AML-193 (cell line): ENCODE data around the gene ENG.
"Not testable (repeated sequence)": the region's sequence is repeated elsewhere in the genome, so short reads cannot be mapped to it uniquely, and the experiment has no call there.

ENCODE experiments used
- DNase-seq, 2 experiments: peaks; one replicate each; lab custom pipeline; 2025; lab: John Stamatoyannopoulos, UW

Gene ENG

DNA sequence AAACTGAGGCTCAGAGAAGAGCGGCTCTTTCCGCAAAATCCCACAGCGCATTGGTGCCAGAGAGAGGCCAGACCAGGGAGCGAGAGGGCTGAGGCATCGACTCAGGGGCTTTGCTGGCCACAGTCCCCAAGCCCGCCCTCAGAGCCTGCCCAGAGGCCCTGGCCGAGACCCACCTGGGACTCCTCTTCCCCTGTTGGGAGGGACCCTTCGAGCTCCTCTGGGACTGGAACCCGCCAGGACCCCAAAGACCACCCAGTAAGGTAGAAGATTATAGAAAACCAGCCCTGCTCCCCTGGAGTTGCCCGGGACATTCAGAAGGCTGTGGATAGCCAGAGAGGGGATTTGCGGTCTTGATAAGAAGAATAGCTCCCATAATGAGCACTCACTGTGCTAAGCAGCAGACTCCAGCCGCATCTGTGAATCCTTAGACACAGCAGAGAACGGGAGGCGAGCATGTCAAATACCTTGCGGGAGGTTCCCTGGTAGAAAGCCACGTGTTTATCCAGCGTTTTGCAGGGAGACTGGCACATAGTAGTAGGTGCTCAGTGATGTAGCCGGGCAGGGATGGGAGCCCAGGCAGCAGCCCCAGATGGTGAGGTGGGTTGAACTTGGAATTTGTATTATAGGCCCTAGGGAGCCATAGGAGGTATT lies 23.7 kb upstream of the ENG start:
- no peak for DNase-seq

DNA sequence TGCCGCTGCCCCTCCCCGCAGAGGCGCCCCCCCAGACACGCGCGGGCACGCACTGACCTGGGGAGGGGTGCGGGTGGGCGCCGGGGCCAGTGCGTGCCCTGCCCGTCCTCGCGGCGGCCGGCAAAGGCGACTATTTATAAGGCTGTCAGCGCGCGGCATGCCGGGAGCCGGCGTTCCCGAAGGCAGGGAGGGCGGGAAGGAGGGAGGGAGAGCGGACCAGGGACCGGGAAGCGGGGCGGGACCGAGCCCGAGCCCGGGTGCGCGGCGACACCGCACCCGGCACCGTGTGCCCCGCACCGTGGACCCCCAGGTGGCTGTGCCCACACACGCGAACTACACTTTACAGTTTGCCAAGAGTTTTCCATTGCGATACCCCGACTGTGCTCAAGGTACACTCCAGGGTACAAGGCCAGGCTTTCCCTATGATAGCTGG lies 23.1 kb upstream of the ENG start, which contains the start of gene AK1:
TSS of gene AK1 (minus strand) at position 110 of the 433 bp plus-strand sequence. CDS start 3,058 bp downstream, outside the sequence.
- no peak for DNase-seq

DNA sequence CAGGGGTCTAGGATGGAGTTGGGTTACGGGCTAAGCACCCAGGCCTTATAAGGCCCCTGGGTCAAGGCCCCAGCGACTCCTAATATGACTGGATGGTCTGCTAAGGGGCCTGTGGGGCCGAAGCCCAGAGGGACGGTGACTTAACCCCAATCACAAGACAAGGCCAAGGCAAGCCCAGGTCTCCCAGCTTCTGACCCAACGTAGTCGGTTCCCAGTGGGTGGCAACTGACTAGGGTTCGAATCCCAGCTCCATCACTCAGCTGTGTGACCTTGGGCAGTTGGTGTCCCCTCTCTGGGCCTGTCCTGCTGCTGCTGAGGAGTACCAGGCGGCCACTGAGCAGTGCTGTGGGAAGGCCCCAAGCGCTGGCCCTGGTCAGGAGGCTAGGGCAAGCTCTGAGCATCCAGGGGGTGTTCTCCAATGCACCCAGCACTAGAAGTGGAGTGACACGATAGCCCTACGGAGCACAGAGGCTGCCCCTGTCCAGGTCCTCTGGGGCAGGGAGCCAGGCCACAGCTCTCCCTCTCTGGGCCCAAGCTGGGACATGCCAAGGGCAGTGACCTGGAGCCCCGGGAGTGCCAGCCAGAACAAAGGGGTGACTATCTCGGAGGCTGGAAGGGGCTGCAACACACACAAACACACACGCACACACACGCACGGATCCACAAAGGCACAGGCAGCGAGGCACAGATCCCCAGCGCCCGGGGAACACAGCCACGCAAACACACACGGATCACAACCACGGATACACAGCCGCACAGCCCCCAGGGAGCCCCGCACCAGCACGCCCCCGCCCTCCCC lies 22.5 kb upstream of the ENG start:
- DNase-seq: no peak

DNA sequence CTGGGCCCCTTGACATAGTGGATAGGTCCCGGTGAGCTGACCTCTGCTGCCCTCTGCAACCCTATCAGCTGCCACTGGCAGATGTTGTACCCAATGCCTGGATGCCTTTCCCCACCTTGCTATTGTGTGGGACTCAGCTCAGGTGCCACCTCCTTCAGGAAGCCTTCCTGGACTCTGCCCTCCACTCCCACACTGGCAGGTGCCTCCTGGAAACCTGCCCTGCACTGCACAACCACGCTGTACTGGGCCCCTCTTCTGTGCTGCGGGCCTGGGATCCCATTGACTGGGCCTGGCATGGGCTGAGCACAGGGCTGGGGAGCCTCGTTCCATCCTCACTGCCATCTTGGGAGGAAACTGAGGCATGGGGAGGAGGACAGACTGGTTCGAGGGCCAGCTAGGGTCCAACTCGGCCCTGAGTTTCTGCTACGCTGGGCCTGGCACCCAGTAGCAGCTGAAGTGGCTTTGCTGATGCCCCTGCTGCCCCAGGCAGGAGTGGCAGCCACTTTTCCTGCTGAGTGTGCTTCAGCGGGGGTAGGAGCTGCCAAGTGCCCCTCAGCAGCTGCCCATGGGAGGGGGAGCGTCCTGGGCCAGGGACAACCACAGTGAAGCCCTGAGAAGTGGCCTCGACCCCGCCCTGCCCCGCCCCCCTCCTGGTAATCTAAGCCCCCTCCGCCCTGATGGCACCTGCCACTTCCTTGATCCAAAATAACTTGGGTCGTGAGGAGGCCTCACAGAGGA lies 21.7 kb upstream of the ENG start:
- DNase-seq: no peak

DNA sequence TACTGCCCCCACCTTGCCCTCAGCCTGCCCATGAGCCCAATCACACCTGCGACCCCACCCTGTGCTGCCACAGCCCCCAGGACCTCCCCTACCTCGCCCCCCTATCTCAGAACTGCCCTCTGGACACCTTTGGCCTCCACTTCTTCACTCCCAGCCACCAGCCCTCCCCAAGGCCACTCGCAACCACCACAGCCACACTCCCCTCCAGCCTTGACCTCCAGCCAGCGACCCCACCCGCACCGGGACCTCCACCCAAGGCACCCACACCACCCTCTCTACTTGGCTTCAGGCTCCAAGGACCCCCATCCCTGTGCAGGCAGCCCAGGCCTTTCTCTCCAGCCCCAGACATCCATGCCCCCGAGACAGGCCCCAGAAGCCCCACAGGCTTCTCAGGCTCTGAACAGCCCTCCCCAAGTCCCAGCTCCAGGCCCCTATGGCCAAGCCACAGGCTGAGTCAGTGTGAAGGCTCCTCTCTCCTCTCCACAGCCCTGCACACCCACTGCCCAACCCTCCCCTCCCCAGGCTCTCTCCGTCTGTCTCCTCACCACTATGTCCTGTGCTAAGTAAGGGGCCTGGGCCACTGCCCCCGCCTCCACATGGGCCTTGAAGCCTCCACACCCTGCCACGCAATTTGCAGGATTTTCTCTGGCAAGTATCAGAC lies 21.0 kb upstream of the ENG start:
- DNase-seq: no peak

DNA sequence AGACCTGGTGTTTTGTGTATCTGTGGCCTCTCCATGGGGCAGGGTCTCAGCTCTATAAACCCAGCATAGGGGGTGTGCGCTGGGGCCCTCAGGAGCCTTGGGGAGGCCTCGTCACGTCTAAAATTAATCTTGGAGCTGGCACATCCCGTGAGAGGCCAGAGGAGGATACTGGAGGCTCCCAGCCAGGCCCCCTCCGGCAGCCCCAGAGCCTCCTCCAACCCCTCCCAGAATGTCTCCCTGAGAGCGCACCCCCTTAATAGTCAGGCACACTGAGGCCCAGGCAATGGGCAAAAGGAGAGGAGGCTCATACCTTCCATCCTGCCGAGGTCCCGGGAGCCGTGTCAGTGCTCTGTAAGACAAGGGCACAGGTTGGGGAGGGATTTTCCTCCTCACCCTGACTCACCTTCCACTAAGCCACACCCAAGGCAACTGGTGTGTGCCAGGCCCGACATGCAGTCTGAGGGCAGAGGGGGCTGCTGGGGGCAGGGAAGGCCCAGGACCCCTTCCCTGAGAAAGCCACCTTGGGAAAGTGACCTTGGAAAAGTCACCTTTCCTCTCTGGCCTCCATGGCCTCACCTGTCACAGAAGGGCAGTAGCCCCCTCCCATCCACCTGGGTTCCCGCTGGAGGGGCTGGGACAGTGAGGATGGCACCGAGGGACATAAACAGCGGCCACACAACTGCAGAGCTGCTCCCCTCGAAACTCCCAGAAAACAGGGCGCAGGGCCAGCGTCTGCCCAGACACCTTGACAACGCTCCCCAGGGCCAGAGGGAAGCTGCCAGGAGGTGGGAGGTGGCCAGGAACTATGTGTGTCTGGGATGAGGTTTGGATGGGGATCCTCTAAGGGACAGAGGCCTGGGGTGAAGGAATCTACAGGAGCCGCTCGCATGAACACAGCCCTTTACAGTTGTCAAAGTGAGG lies 20.1 kb upstream of the ENG start:
- DNase-seq: no peak

DNA sequence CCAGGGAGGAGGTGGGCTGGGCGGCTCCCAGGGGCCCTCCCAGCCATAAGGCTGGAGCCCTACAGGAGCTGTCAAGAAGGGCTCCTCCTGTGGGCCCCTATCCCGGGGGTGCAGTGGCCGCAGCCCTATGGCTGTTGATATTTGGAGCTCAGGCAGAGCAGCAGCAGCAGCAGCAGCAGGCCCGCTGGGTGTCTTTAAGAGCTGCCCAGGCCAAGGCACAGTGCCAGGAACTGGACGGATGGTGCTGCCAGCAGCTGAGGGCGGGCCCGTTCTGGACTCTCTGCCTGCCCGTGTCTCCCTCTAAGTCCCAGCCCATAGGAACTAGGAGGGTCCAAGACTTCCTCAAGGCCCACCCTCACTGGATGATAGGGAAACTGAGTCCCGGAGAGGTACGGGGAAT lies 19.4 kb upstream of the ENG start:
- no peak for DNase-seq

DNA sequence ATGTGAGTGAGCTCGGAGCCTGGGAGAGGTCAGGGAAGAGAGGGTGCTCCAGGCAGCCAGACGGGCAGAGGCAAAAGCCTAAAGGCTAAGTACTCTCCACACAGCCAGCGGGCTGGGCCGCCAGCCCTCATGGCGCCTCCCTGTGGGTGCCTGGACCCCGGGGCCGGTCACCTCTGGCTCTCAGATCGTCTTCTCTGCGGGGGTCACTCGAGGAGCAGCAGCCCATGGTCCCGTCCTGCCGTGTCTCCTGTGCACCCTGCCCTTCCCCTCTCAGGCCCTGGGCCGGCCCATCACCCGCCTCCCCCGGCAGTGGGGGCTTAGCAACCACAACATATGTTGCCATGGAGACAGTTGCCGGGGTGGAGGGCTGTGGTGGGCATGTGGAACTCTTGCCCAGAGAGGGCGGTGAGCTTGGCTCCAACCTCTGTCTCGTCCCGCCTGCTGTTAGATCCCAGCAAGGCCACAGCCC lies 18.8 kb upstream of the ENG start:
- DNase-seq: no peak

DNA sequence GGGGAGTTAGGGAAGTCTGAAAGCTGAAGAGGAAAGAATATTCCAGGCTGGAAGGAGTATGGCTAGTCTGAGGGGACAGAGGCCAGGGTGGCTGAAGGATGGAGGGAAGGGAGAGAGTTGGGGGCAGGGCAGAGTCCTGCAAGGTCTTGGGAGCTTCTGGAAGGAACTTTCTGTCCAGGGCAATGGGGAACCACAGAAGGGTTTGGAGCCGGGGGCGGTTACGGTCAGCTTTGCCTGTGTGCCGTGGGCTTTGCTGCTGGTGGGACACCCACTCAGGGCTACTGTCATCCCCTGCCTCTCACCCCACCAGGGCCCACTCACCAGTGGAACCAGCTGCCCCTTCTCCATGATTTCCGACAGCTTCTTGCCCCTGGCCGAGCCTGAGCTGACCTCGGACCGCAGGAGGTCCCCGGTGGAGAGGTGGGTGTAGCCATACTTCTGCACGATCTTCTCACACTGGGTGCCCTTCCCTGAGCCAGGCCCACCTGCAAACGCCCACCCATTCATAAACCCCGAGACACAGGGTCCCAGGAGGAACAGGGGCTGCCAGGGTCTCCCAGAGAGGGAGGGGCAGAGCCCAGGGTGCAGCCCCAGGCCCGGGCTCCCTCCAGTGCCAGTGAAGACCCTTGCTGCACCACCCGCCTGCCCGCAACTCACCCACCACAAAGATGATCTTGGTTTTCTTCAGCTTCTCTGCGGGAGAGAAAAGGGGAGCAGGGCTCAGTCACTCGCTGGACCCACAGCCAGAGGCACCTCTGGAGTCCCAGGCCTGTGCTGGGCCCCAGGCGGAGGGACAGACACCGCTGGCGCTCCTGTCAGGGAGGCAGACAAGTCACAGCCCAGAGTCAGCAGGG lies 18.1 kb upstream of the ENG start:
- no peak for DNase-seq

DNA sequence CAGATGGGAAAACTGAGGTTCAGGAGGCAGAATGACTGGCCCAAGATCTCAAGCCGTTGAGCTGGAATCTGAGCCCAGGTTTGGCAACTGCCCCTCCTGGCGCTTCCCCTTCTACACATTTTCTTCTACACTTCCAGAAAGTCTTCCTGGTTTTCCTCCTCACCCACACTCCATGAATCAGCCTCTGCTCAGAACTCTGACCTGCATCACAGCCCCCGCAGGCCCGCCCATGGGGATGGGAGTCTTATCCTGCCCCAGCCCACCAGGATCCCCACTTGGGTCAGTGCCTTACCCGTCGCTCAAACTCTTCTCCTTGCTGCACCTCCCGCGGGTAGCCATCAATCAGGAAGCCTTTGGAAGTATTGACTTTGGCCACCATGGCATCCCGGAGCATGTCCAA lies 17.1 kb upstream of the ENG start:
- DNase-seq: no peak

DNA sequence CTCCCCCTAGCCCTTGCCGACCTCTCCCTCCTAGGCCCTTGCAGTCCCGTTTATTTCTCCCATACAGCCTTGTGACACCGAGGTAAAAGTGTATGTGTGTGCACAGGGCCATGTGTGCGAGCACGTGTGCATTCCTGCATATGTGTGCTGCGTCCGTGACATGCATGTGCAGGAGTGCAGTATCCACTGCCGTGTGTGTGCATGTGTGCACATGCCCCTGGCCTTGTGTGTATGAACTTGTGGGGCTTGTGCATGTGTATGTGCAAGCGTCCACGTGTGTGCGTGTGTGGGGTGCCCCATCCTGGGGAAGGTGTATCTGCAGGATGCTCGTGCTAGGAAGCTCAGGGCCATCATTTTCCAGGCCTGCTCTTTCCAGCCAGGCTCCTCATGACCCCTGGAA lies 16.4 kb upstream of the ENG start:
- DNase-seq: no peak

DNA sequence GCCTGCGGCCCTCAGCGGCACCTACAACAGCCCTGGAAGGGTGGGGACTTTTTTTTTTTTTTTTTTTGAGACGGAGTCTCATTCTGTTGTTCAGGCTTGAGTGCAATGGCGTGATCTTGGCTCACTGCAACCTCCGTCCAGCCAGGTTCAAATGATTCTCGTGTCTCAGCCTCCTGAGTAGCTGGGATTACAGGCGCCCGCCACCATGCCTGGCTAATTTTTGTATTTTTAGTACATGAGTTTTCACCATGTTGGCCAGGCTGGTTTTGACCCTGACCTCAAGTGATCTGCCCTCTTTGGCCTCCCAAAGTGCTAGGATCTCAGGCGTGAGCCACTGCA lies 15.7 kb upstream of the ENG start:
- not testable (repeated sequence) for DNase-seq

DNA sequence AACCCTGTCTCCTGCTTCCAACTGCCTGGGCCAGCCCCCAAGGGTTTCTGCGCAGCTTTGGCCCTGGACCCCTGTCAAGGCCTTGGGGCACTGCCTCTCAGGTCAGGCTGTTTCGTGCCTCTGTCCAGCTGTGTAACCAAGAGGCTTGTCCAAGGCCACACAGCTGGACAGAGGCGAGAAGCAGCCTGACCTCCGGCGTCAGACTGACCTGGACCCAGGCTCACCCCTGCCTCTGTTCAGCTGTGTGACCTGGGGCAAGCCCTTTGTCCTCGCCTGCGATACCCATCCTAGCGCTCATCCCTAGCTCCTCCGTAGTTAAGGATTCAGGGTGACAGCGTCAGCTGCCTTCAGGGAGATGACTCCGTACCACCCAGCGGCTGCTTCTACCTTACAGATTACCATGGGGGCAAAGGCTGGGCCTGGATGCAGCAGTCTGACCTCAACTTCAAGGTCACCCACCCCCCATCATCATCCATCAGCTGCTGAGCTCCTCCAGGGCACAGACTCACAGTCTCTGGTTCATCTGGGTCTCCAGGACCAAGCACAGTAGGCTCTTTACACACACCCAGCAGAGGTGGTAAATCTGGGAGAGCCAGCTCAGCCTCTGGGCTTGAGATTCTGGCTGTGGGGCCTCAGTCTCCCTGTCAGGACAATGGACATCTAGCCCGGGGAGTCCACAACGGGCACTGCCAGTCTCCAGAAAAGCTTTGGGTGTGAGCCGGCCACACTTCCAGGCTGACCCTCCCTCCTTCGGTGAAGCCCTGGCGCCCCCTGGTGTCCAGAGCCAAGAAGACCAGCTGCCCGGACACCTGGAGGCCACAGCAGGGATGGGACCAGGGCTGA lies 15.1 kb upstream of the ENG start:
- DNase-seq: peak; percentile 80 to 83

DNA sequence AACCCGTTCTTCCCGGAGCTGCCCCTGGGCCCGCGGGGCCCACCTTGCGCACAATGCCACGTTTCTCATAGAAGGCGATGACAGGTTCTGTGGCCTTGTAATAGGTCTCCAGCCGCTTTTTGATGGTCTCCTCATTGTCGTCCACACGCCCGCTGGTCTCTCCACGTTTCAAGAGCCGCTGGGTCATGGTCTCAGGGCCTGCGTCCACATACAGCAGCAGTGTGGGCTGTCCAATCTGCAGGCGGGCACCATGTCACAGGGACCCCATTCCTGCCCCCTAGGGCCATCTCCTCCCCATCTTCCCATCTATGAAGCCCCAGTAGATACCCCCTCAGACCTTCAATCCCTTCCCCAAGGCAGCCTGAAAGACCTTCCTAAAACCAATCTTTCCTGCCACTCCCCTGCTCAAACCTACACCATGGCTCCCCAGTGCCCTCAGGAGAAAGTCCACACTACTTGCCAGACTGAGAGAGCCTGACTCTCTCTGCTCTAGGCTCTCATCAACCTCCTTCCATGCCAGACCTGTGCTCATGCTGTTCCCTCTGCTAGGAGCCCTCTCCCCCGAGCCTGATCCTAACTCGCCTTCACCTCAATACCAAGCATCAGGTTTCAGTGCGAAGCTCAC lies 13.9 kb upstream of the ENG start:
- no peak for DNase-seq

DNA sequence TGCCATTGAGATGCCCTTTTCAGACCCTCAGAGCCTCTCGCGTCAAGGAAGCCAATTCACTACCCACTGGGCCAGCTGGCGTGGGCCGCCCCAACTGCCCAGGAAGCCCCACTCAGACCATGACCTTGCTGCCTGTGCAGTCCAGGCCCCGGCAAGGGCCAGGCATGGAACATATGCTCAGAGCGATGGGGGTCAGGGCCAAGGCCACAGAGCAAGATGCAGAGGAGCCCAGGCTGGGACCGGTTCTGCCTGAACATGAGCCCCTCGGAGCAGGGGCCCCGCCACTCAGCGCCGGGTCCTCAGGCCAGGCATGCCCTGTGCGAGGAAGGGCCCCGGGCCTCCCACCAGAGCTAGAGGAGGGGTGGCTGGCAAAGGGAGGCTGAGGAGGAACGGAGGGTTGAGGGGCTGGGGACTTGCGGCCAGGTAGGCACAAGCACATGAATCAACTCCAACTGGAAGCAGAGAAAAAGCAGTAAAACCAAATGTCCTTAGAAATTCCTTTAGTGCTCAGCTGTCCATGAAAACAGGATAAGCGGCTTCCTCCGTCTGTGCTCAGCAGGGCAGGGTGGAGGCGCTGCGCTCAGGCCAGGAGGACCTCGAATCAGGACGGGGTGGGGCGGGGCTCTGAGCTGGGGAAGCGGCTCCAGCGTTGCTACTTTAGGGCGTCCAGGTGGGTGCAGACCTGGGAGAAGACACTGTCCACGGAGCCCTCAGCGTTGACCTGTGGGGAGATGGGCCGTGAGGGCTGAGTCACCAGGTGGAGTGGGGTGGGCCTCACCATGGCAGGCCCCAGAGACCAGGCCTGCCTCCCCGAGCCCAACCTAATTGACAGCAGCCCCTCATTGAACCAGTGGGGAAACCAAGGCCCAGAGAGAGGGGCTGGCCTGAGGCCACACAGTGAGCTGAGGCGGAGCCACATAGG lies 13.2 kb upstream of the ENG start:
- no peak for DNase-seq

DNA sequence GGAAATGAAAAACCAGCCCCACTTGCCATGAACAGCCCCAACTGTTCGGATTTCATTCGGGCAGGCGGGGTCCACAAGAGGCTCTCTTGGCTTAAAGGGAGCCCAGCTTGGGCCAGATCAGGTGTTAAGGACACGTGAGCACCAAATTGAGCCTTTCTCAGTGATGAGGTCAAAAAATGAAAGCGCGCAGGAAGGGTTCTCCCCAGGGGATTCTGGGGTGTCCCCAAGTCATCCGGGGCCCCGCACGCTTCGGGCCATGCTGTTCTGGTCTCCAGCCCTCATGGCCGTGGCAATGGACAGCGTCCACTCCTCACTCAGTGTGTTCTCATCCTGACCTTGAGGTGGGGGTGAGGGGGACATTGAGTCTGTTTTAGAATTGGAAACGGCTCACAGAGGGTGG lies 12.1 kb upstream of the ENG start:
- DNase-seq: no peak

DNA sequence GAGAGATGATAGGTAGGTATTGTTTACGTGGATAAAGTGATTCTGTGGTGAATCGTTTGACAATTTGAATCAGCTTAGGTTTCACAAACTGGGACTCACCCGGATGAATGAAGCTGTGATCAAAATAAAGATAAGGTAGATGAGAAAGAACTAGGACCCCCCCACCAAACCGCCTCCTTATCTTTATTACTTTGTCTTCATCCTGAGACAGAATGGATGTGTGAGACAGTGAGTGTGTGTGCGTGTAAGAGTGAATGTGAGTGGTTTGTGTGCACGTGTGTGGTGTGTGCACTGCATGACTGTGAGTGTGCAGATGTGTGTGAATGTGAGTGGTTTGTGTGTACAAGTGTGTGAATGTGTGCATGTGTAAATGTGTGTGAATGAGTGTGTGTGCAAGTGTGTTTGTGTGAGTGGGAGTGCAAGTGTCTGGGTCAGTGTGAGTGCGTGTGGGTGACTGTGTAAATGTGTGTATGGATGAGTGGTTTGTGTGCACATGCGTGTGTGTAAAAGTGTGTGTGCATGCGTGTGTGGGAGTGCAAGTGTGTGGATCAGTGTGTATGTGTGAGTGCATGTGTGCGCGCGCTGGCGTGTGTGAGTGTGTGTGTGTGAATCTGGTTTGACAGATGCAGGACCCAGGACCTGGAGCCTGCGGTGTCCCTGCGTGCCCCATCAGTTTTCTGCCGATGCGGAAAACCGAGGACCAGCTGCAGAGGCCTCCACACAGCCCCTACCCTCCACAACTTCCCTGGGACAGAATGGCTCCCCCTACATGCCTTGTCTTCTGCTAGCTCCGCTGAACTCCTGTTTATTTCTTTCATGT lies 11.4 kb upstream of the ENG start:
- DNase-seq: no peak
